Neural cell (in vitro differentiated cells): ENCODE results near the gene GALNT10. TPM values are rescaled to one million over a fixed set of nuclear protein-coding genes. Genes with fewer than 3 reads are reported as not detected.

Experiments used
- H2AFZ ChIP-seq: fragments of 200-600, 300-800 bp; sonication (generic), shearing (Covaris generic); 2 replicates; pipeline ENCODE4 v1.6.0; 2014; ENCODE audit warnings: low read depth, mild to moderate bottlenecking, antibody characterized with exemption, low read length, moderate library complexity
- H3F3A ChIP-seq: fragments of 200-600 bp; shearing (Covaris generic); 2 replicates; pipeline ENCODE4 v1.6.1; 2016; ENCODE audit warnings: mild to moderate bottlenecking, moderate library complexity, mixed read lengths, antibody characterized with exemption, low read length; ENCODE audit not compliant: insufficient read depth, poor library complexity, severe bottlenecking
- H3K27ac ChIP-seq: fragments of 200-600, 300-800 bp; sonication (generic), shearing (Covaris generic); 2 replicates; pipeline ENCODE4 v1.5.1; 2014; ENCODE audit warnings: mild to moderate bottlenecking, low read length, moderate library complexity
- H3K27me3 ChIP-seq: fragments of 300-800, 200-600 bp; sonication (generic), shearing (Covaris generic); 2 replicates; pipeline ENCODE4 v1.6.0; 2014; ENCODE audit warnings: mild to moderate bottlenecking, low read depth, low read length, moderate library complexity; ENCODE audit not compliant: insufficient read depth
- H3K36me3 ChIP-seq: fragments of 300-800, 200-600 bp; sonication (generic), shearing (Covaris generic); 2 replicates; pipeline ENCODE4 v1.5.1; 2014; ENCODE audit warnings: mild to moderate bottlenecking, antibody characterized with exemption, low read length, moderate library complexity; ENCODE audit not compliant: insufficient read depth
- H3K4me2 ChIP-seq: fragments of 300-800, 200-600 bp; sonication (generic), shearing (Covaris generic); 2 replicates; pipeline ENCODE4 v1.6.0; 2014; ENCODE audit warnings: mild to moderate bottlenecking, low read length
- H3K4me3 ChIP-seq: fragments of 300-800, 200-600 bp; sonication (generic), shearing (Covaris generic); 2 replicates; pipeline ENCODE4 v1.5.1; 2014; ENCODE audit warnings: mild to moderate bottlenecking, low read length, moderate library complexity
- H3K79me2 ChIP-seq: fragments of 200-600 bp; shearing (Covaris generic); replicated peaks from 2 replicates; pipeline ENCODE4 v1.6.0; 2014; ENCODE audit warnings: mild to moderate bottlenecking, low read length, moderate library complexity; ENCODE audit not compliant: insufficient read depth
- H3K9ac ChIP-seq: fragments of 300-800, 200-600 bp; sonication (generic), shearing (Covaris generic); 2 replicates; pipeline ENCODE4 v1.6.1; 2016; ENCODE audit warnings: mild to moderate bottlenecking, low read length, mixed read lengths
- H3K9me2 ChIP-seq: fragments of 200-600 bp; shearing (Covaris generic); 2 replicates; pipeline ENCODE4 v1.6.1; 2016; ENCODE audit warnings: mild to moderate bottlenecking, low read length, mixed read lengths; ENCODE audit not compliant: insufficient read depth
- H3K9me3 ChIP-seq: fragments of 200-600, 300-800 bp; sonication (generic), shearing (Covaris generic); 2 replicates; pipeline ENCODE4 v1.6.1; 2016; ENCODE audit warnings: mild to moderate bottlenecking, mixed run types, low read length, moderate library complexity, mixed read lengths
- H4K20me1 ChIP-seq: fragments of 200-600 bp; shearing (Covaris generic); 2 replicates; pipeline ENCODE4 v1.6.1; 2016; ENCODE audit warnings: mild to moderate bottlenecking, mixed run types; ENCODE audit not compliant: insufficient read depth
- CTCF ChIP-seq: fragments of 450-650 bp; IDR thresholded peaks from 2 replicates; pipeline ENCODE4 v1.5.1; 2014; ENCODE audit warnings: antibody characterized with exemption, mild to moderate bottlenecking, moderate library complexity; ENCODE audit not compliant: poor library complexity, severe bottlenecking
- EP300 ChIP-seq: fragments of 450-650 bp; conservative IDR thresholded peaks from 2 replicates; pipeline ENCODE4 v1.6.1; 2014; ENCODE audit warnings: antibody characterized with exemption, mild to moderate bottlenecking, moderate library complexity; ENCODE audit not compliant: poor library complexity, severe bottlenecking
- EZH2 ChIP-seq: fragments of 200-600, 300-800 bp; shearing (Covaris generic), sonication (generic); IDR thresholded peaks from 2 replicates; pipeline ENCODE4 v1.6.1; 2014; ENCODE audit warnings: antibody characterized with exemption, low read length, borderline replicate concordance, mild to moderate bottlenecking; ENCODE audit not compliant: insufficient read depth, poor library complexity, severe bottlenecking
- MXI1 ChIP-seq: fragments of 450-650 bp; conservative IDR thresholded peaks from 2 replicates; pipeline ENCODE4 v1.6.1; 2014; ENCODE audit warnings: antibody characterized with exemption, mild to moderate bottlenecking; ENCODE audit not compliant: poor library complexity, severe bottlenecking
- POLR2AphosphoS5 ChIP-seq: IDR thresholded peaks from 2 replicates; pipeline ENCODE4 v1.6.1; 2012
- RAD21 ChIP-seq: fragments of 450-650 bp; conservative IDR thresholded peaks from 2 replicates; pipeline ENCODE4 v1.6.1; 2014; ENCODE audit warnings: antibody characterized with exemption, mild to moderate bottlenecking, moderate library complexity
- REST ChIP-seq: IDR thresholded peaks from 2 replicates; pipeline ENCODE4 v1.6.1; 2012; ENCODE audit warnings: borderline replicate concordance
- SMC3 ChIP-seq: fragments of 450-650 bp; conservative IDR thresholded peaks from 2 replicates; pipeline ENCODE4 v1.6.1; 2014; ENCODE audit warnings: antibody characterized with exemption, mild to moderate bottlenecking, moderate library complexity; ENCODE audit not compliant: poor library complexity
- TAF1 ChIP-seq: IDR thresholded peaks from 2 replicates; pipeline ENCODE4 v1.6.1; 2012; ENCODE audit warnings: low read depth
- polyA plus RNA-seq: library from polyadenylated mRNA; depleted of rRNA; stranded (reverse); fragments of >200 nt; gene quantifications from 2 replicates; pipeline ENCODE4 v1.2.3, GENCODE V29; 2014

Gene GALNT10
- polyA plus RNA-seq, 1 donor from 2014 or later: 3.1 TPM

DNA sequence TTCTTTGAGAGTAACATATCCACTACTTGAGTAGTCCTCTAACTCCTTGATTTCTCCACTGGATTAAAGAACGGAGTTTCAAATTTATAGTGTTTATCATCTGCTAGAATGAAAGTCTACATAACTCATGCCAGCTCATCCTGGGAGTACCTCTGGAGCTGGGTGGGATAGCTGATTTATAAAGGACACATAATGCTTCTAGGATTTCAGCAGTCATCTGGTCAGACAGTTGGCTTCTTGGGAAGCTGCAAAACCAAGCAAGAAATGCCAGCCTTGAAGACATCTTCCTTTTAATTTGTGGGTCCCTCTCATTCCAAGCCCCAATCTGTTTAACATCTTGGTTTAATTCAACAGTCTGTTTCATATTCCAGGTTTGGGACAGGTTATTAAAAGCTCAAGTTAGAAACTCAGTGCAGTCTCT, 3.2 kb downstream of the GALNT10 start:
- no peak overlapping the region for H3K4me2 ChIP-seq
- H3K9me2 ChIP-seq: no peaks in the 10 kb centered on the region
- no peak overlapping the region for H3K4me3 ChIP-seq
- no peaks in the 10 kb centered on the region for H3F3A ChIP-seq
- H2AFZ ChIP-seq: no peak overlapping the region
- peaks cover 15% of the 10 kb centered on the region for H3K27me3 ChIP-seq
- no peaks in the 10 kb centered on the region for H3K79me2 ChIP-seq
- no peaks in the 10 kb centered on the region for H3K9me3 ChIP-seq
- H3K27ac ChIP-seq: no peak overlapping the region
- no peak overlapping the region for H3K9ac ChIP-seq
- H3K36me3 ChIP-seq: no peaks in the 10 kb centered on the region
- TF ChIP-seq EP300: no peak
- TF ChIP-seq POLR2AphosphoS5: no peak
- no peaks in the 10 kb centered on the region for H4K20me1 ChIP-seq

DNA sequence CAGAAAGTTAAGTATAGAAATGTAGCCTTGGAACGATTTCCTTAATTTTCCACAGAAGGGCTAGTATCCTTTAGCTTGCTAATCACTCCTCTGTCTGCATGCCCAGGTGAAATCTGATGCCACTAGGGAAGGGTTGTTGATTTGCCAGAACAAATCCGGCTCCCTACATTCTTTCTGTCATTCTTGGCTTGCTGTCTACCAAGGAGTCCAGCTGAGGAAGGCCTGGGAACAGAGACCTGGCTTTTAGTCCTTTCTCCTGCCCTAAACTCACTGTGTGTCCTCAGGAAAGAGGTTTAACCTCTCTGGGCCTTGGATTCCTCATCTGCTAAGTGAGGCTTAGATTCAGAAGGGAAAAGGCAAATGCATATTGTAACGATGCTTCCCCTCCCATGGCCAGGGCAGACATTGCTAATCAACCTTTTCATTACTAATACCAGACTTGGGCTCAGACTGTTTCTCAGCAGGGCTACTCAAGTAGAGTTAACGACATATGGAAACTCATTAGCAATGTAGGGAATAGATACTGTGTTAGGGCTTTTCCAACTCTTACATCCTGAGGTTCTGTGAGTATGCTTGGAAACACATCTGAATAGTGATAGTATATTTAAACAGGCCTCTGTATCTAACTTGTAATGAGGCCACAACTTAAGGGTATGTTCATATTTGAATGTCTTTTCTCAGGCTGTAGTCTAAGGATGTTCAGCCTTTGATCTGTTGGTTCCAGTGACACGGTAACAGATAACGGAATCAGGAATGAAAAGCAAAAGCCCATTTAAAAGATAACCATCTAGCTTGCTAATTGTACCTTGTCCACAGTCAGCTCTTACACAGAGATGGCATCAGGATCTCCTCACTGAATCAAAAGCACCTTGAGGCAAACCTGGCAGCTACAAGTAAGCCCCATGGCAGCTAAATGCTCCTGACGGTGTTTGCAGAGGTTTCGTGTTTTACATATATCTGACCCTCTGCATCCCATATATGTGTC, 4.1 kb downstream of the GALNT10 start:
- Histone ChIP-seq H3K9ac (no peak overlapping the region), H3K79me2 (no peaks in the 10 kb centered on the region), H3K27me3 (peaks cover 6% of the 10 kb centered on the region), H3F3A (no peaks in the 10 kb centered on the region), H3K4me2 (no peak overlapping the region), H3K4me3 (no peak overlapping the region), H3K27ac (no peak overlapping the region), H2AFZ (no peak overlapping the region), H3K36me3 (no peaks in the 10 kb centered on the region), H3K9me2 (no peaks in the 10 kb centered on the region), H4K20me1 (no peaks in the 10 kb centered on the region), H3K9me3 (no peaks in the 10 kb centered on the region)
- TF ChIP-seq CTCF (no peak), EP300 (no peak), MXI1 (no peak), POLR2AphosphoS5 (no peak), TAF1 (no peak), EZH2 (no peak), RAD21 (no peak), SMC3 (no peak), REST (no peak)
